CD14-positive monocyte (primary cell): ENCODE results near the gene DHRS3. TPM values are rescaled to one million over a fixed set of nuclear protein-coding genes. Genes with fewer than 3 reads are reported as not detected.

Experiments used
- DNase-seq, 3 donors: peaks; one replicate each; pipeline ENCODE4 v3.0.0-alpha.2; 2011 to 2022
- H2AFZ ChIP-seq: 2 replicates; pipeline ENCODE4 v1.6.0; 2012; ENCODE audit warnings: mild to moderate bottlenecking, low read depth, low read length, inconsistent platforms; ENCODE audit not compliant: insufficient read depth, poor library complexity, severe bottlenecking
- H3K27ac ChIP-seq, 2 donors: 1 replicate in 1 of 2; 2 replicates in 1 of 2; pipeline ENCODE4 v1.5.1; 2012 to 2013; ENCODE audit warnings: low read length in 2 of 2, control low read depth in 1 of 2, inconsistent platforms in 1 of 2, low read depth in 1 of 2, mild to moderate bottlenecking in 1 of 2
- H3K27me3 ChIP-seq, 2 donors: one replicate each; pipeline versions ENCODE4 v1.6.0 to v1.6.1; 2011 to 2013; ENCODE audit warnings: low read length in 2 of 2; ENCODE audit not compliant: control insufficient read depth in 2 of 2, insufficient read depth in 2 of 2
- H3K36me3 ChIP-seq, 2 donors: replicated peaks in 1 of 2; 1 replicate in 1 of 2; 2 replicates in 1 of 2; pipeline versions ENCODE4 v1.5.1 to v1.6.1; 2012 to 2013; ENCODE audit warnings: low read length in 2 of 2, control low read depth in 1 of 2, inconsistent platforms in 1 of 2, mild to moderate bottlenecking in 1 of 2; ENCODE audit not compliant: insufficient read depth in 2 of 2, control insufficient read depth in 1 of 2
- H3K4me1 ChIP-seq, 2 donors: 1 replicate in 1 of 2; 2 replicates in 1 of 2; pipeline versions ENCODE4 v1.5.1 to v1.6.1; 2012 to 2013; ENCODE audit warnings: low read length in 2 of 2, control low read depth in 1 of 2, inconsistent platforms in 1 of 2, mild to moderate bottlenecking in 1 of 2, moderate library complexity in 1 of 2; ENCODE audit not compliant: insufficient read depth in 2 of 2, control insufficient read depth in 1 of 2
- H3K4me2 ChIP-seq: replicated peaks from 2 replicates; pipeline ENCODE3; 2012; ENCODE audit warnings: low read length, moderate library complexity, mild to moderate bottlenecking; ENCODE audit not compliant: poor library complexity, severe bottlenecking; ENCODE audit errors: extremely low read depth
- H3K4me3 ChIP-seq, 3 experiments: fragments of 200-600 bp in 1 of 3; sonication (generic) in 1 of 3; replicated peaks in 1 of 3; 1 replicate in 2 of 3; 2 replicates in 1 of 3; pipeline ENCODE4 v1.5.1; 2011 to 2013; ENCODE audit warnings: low read length in 3 of 3, mild to moderate bottlenecking in 3 of 3, control low read depth in 2 of 3, low read depth in 2 of 3, inconsistent platforms in 1 of 3, moderate library complexity in 1 of 3
- H3K79me2 ChIP-seq: 2 replicates; pipeline ENCODE4 v1.6.0; 2012; ENCODE audit warnings: mild to moderate bottlenecking, control low read depth, inconsistent platforms, low read length, moderate library complexity; ENCODE audit not compliant: insufficient read depth
- H3K9ac ChIP-seq: 2 replicates; pipeline ENCODE4 v1.6.0; 2017; ENCODE audit warnings: low read length, mild to moderate bottlenecking; ENCODE audit not compliant: insufficient read depth, poor library complexity, severe bottlenecking
- H3K9me3 ChIP-seq, 2 donors: replicated peaks in 1 of 2; 1 replicate in 1 of 2; 2 replicates in 1 of 2; pipeline versions ENCODE4 v1.5.1 to v1.6.1; 2012 to 2013; ENCODE audit warnings: low read length in 2 of 2, control low read depth in 1 of 2; ENCODE audit not compliant: control insufficient read depth in 1 of 2, insufficient read depth in 1 of 2
- H4K20me1 ChIP-seq: 2 replicates; pipeline ENCODE4 v1.6.0; 2012; ENCODE audit warnings: mild to moderate bottlenecking, low read length, control low read depth, moderate library complexity; ENCODE audit not compliant: insufficient read depth
- H3K27ac Mint-ChIP-seq, 7 donors: one replicate each; pipeline ENCODE4 v1.8.0; 2020; ENCODE audit warnings: mild to moderate bottlenecking in 7 of 7, mixed read lengths in 7 of 7, moderate library complexity in 6 of 7, inconsistent platforms in 2 of 7
- H3K27me3 Mint-ChIP-seq, 3 donors: one replicate each; pipeline ENCODE4 v1.8.0; 2021 to 2022; ENCODE audit warnings: low read depth in 3 of 3, mild to moderate bottlenecking in 3 of 3, mixed read lengths in 3 of 3, moderate library complexity in 3 of 3, inconsistent platforms in 1 of 3
- H3K36me3 Mint-ChIP-seq, 2 donors: one replicate each; pipeline ENCODE4 v1.8.0; 2020; ENCODE audit warnings: mixed read lengths in 2 of 2, inconsistent platforms in 1 of 2, mild to moderate bottlenecking in 1 of 2
- H3K4me1 Mint-ChIP-seq: one replicate; pipeline ENCODE4 v1.8.0; 2020; ENCODE audit warnings: mild to moderate bottlenecking, mixed read lengths
- H3K4me3 Mint-ChIP-seq, 2 donors: one replicate each; pipeline ENCODE4 v1.8.0; 2020; ENCODE audit warnings: mild to moderate bottlenecking in 2 of 2, mixed read lengths in 2 of 2, moderate library complexity in 1 of 2
- H3K9me3 Mint-ChIP-seq, 7 donors: one replicate each; pipeline ENCODE4 v1.8.0; 2020 to 2022; ENCODE audit warnings: mixed read lengths in 7 of 7, mild to moderate bottlenecking in 6 of 7, moderate library complexity in 6 of 7, inconsistent platforms in 2 of 7
- WGBS: methylation state at CpG from one replicate; pipeline ENCODE4 v1.1.5; 2013; ENCODE audit warnings: missing lambda C conversion rate; ENCODE audit not compliant: insufficient coverage; 5-methylcytosine and 5-hydroxymethylcytosine counted together
- intact Hi-C, 2 donors: fragments of 100-400 bp; cut with micrococcal nuclease; formaldehyde crosslinking; loops; one replicate each; pipeline versions ENCODE4 v1.15.0 to v1.15.1; 2023
- polyA plus RNA-seq, 3 donors: library from polyadenylated mRNA; depleted of rRNA in 1 of 3; unstranded in 2 of 3; stranded (reverse) in 1 of 3; fragments of 300-500 nt in 2 of 3; fragments of >200 nt in 1 of 3; fragmentation: Illumina TruSeq in 2 of 3; gene quantifications; 1 replicate in 2 of 3; 2 replicates in 1 of 3; pipeline ENCODE4 v1.2.3, GENCODE V29; 2012 to 2021
- TF ChIP-seq, protein P1 (sequence below): fragments of 200-600 bp; IDR thresholded peaks from one replicate; pipeline ENCODE4 v1.8.0; 2022; ENCODE audit warnings: antibody characterized with exemption, mild to moderate bottlenecking

Gene DHRS3
- polyA plus RNA-seq, 3 donors, result 0.23 to 0.59 (median 0.29) TPM

DNA sequence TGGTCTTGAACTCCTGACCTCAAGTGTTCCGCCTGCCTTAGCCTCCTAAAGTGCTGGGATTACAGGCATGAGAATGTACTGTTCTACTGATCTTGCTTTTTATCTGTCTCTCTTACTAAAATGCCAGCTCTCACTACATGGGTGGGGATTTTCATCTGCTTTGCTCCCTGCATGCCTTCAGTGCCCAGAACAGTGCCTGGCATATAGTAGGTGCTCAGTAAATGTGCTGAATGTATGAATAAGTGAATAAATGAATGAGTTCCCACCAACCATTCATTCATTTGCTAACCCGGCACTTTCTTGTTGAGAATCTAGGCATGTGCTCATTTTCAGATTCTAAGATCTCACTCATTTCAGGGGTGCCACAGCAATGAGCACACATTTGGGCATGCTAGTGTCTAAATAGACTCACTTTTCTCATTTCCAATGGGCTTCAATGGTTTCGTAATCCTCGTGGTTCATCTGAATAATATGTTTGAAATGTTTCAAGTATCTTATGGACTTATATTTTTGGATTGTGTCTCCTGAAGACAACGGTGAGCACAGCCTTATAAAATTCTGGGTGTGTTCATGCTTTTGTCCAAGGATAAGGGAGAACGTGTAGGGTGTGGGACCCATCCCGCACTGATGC is 7.6 kb downstream of the DHRS3 start:
- H3K4me3 ChIP-seq, result no peak overlapping the region
- no peaks in the 10 kb centered on the region for H3K36me3 ChIP-seq
- WGBS, result 43% methylated on average over 1 of the region's 7 CpGs
- H3K9ac ChIP-seq, result no peak overlapping the region
- H4K20me1 ChIP-seq, result no peaks in the 10 kb centered on the region
- Mint-ChIP-seq H3K27ac (no peak overlapping the region), H3K4me3 (no peak overlapping the region), H3K27me3 (peaks cover 4 to 10% (median 6%) of the 10 kb centered on the region in 3 donors), H3K36me3 (peaks cover 2 to 28% of the 10 kb centered on the region in 2 donors), H3K9me3 (peaks cover 7 to 17% (median 10%) of the 10 kb centered on the region in 7 donors), H3K4me1 (peaks cover 32% of the 10 kb centered on the region)
- H3K79me2 ChIP-seq, result peaks cover 9% of the 10 kb centered on the region
- peaks cover 0 to 9% of the 10 kb centered on the region in 2 donors for H3K9me3 ChIP-seq
- H3K27ac ChIP-seq, result no peak overlapping the region
- H3K27me3 ChIP-seq, result no peaks in the 10 kb centered on the region
- no peak overlapping the region for H3K4me2 ChIP-seq
- no peak for DNase-seq
- peaks cover 14 to 15% of the 10 kb centered on the region in 2 donors for H3K4me1 ChIP-seq
- intact Hi-C loops, result no loop called here
- H2AFZ ChIP-seq, result no peak overlapping the region
- TF ChIP-seq, protein P1, sequence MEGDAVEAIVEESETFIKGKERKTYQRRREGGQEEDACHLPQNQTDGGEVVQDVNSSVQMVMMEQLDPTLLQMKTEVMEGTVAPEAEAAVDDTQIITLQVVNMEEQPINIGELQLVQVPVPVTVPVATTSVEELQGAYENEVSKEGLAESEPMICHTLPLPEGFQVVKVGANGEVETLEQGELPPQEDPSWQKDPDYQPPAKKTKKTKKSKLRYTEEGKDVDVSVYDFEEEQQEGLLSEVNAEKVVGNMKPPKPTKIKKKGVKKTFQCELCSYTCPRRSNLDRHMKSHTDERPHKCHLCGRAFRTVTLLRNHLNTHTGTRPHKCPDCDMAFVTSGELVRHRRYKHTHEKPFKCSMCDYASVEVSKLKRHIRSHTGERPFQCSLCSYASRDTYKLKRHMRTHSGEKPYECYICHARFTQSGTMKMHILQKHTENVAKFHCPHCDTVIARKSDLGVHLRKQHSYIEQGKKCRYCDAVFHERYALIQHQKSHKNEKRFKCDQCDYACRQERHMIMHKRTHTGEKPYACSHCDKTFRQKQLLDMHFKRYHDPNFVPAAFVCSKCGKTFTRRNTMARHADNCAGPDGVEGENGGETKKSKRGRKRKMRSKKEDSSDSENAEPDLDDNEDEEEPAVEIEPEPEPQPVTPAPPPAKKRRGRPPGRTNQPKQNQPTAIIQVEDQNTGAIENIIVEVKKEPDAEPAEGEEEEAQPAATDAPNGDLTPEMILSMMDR, result no peak

DNA sequence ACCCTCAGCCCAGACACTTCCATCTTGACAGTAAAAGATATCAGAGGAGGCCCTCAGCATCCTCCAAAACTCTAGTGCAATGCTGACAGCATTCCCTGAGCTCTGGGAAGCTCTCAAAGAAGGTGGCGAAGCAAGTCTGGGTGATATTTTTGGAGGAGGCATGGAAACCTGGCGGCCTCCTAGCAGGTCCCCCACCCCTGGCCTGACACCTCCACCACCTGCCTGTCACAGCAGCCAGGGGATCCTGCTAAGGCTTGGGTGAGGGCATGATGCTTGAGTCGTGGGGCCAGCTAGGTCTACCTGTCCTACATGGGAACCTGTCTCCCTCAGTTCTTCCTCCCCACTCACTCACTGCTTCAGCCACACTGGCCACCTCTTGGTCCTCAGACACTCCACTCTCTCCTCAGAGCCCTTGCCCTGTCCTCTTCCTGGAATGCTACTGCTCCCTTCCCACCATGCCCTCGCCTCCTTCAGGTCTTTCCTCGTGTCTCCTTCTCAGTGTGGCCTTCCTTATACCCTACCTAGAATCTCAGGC is 8.5 kb downstream of the DHRS3 start:
- H3K4me1 Mint-ChIP-seq, result peaks cover 28% of the 10 kb centered on the region
- intact Hi-C loops, result no loop called here
- peak overlapping the region in 3 of 7 donors; percentile 21 to 57 (median 29) for H3K27ac Mint-ChIP-seq
- Histone ChIP-seq H3K4me1 (peaks cover 10 to 13% of the 10 kb centered on the region in 2 donors), H3K4me2 (no peak overlapping the region), H3K9ac (no peak overlapping the region), H3K27me3 (no peaks in the 10 kb centered on the region), H2AFZ (no peak overlapping the region), H3K79me2 (peaks cover 9% of the 10 kb centered on the region), H3K9me3 (peaks cover 0 to 9% of the 10 kb centered on the region in 2 donors), H3K4me3 (no peak overlapping the region), H3K36me3 (no peaks in the 10 kb centered on the region), H3K27ac (no peak overlapping the region), H4K20me1 (no peaks in the 10 kb centered on the region)
- TF ChIP-seq, protein P1, result no peak
- peaks cover 4 to 6% (median 5%) of the 10 kb centered on the region in 3 donors for H3K27me3 Mint-ChIP-seq
- 0% methylated on average over 1 of the region's 5 CpGs for WGBS
- no peak overlapping the region for H3K4me3 Mint-ChIP-seq
- DNase-seq, result no peak
- H3K9me3 Mint-ChIP-seq, result peaks cover 7 to 17% (median 10%) of the 10 kb centered on the region in 7 donors
- H3K36me3 Mint-ChIP-seq, result peaks cover under 1 to 23% of the 10 kb centered on the region in 2 donors
